Activated T-helper 17 cell treated with anti-CD3 and anti-CD28 coated beads, Interleukin-2, amount 50 U/mL, for 72 hours (primary cell): Measurements from ENCODE around the gene AKT3. TPM values are rescaled to one million over a fixed set of nuclear protein-coding genes. Genes with fewer than 3 reads are reported as not detected.
"Not testable (repeated sequence)": the region's sequence is repeated elsewhere in the genome, so short reads cannot be mapped to it uniquely, and the experiment has no call there.

Source experiments
- ATAC-seq: fragments of 150-1000 bp; cut with Tn5 transposase; replicated peaks from 2 replicates; pipeline ENCODE4 v1.10.0; 2021; ENCODE audit warnings: mild to moderate bottlenecking, moderate library complexity
- H3K27ac Mint-ChIP-seq: one replicate; pipeline ENCODE4 v1.8.0; 2022; ENCODE audit warnings: mixed read lengths
- H3K27me3 Mint-ChIP-seq: one replicate; pipeline ENCODE4 v1.8.0; 2022; ENCODE audit warnings: mixed read lengths
- H3K36me3 Mint-ChIP-seq: one replicate; pipeline ENCODE4 v1.8.0; 2022; ENCODE audit warnings: low read depth, mild to moderate bottlenecking, mixed read lengths
- H3K4me1 Mint-ChIP-seq: one replicate; pipeline ENCODE4 v1.8.0; 2022; ENCODE audit warnings: mixed read lengths
- H3K4me3 Mint-ChIP-seq: one replicate; pipeline ENCODE4 v1.8.0; 2022; ENCODE audit warnings: mild to moderate bottlenecking, mixed read lengths
- H3K9me3 Mint-ChIP-seq: one replicate; pipeline ENCODE4 v1.8.0; 2022; ENCODE audit warnings: mixed read lengths
- total RNA-seq, 2 donors: library from RNA; stranded (reverse); gene quantifications; one replicate each; pipeline ENCODE4 v1.2.3, GENCODE V29; 2022

The AKT3 gene
- total RNA-seq, 2 donors from 2014 or later = 32.2 to 53.2 TPM

- no peak overlapping the region for H3K27ac Mint-ChIP-seq
- H3K4me1 Mint-ChIP-seq = peaks cover 16% of the 10 kb centered on the region
- no peak overlapping the region for H3K4me3 Mint-ChIP-seq
- no peak for ATAC-seq
- H3K27me3 Mint-ChIP-seq = no peaks in the 10 kb centered on the region
- H3K36me3 Mint-ChIP-seq = peaks cover 58% of the 10 kb centered on the region
- H3K9me3 Mint-ChIP-seq = peaks cover 18% of the 10 kb centered on the region
Observed at GRCh38 chr1:243821177-243821680, 28.8 kb downstream of the AKT3 start.

GRCh38 chr1:243819438-243819839, 30.6 kb downstream of the AKT3 start:
- Mint-ChIP-seq H3K9me3 (peaks cover 22% of the 10 kb centered on the region), H3K36me3 (peaks cover 49% of the 10 kb centered on the region), H3K27ac (no peak overlapping the region), H3K27me3 (no peaks in the 10 kb centered on the region), H3K4me3 (no peak overlapping the region), H3K4me1 (peaks cover 16% of the 10 kb centered on the region)
- ATAC-seq = no peak

- Mint-ChIP-seq H3K36me3 (peaks cover 47% of the 10 kb centered on the region), H3K4me3 (no peak overlapping the region)
- no peak for ATAC-seq
Observed at GRCh38 chr1:243818978-243819377, 31.1 kb downstream of the AKT3 start.

GRCh38 chr1:243814718-243815117, 35.3 kb downstream of the AKT3 start:
- Mint-ChIP-seq H3K36me3 (peaks cover 10% of the 10 kb centered on the region), H3K4me3 (no peak overlapping the region), H3K9me3 (peaks cover 8% of the 10 kb centered on the region)

More at GRCh38 chr1:243818978-243819377, 31.1 kb downstream of the AKT3 start:
- H3K27ac Mint-ChIP-seq = no peak overlapping the region
- no peaks in the 10 kb centered on the region for H3K27me3 Mint-ChIP-seq
- H3K9me3 Mint-ChIP-seq = peaks cover 22% of the 10 kb centered on the region
- H3K4me1 Mint-ChIP-seq = peaks cover 16% of the 10 kb centered on the region

GRCh38 chr1:243807346-243807745, 42.7 kb downstream of the AKT3 start:
- Mint-ChIP-seq H3K27ac (peak overlapping the region; percentile 11), H3K4me3 (peak overlapping the region; percentile 47), H3K4me1 (peaks cover 43% of the 10 kb centered on the region), H3K36me3 (peaks cover 12% of the 10 kb centered on the region)
- H3K9me3 Mint-ChIP-seq, H3K27me3 Mint-ChIP-seq, ATAC-seq: not testable (repeated sequence)

More at GRCh38 chr1:243814718-243815117, 35.3 kb downstream of the AKT3 start:
- Mint-ChIP-seq H3K27ac (no peak overlapping the region), H3K27me3 (no peaks in the 10 kb centered on the region), H3K4me1 (peaks cover 14% of the 10 kb centered on the region)
- ATAC-seq = no peak

GRCh38 chr1:243806310-243806709, 43.7 kb downstream of the AKT3 start:
- peak; percentile 31 for ATAC-seq
- H3K27ac Mint-ChIP-seq = no peak overlapping the region

GRCh38 chr1:243802736-243803135, 47.3 kb downstream of the AKT3 start:
- peaks cover 44% of the 10 kb centered on the region for H3K4me1 Mint-ChIP-seq
- H3K27me3 Mint-ChIP-seq = no peaks in the 10 kb centered on the region
- H3K9me3 Mint-ChIP-seq = peaks cover 5% of the 10 kb centered on the region
- no peak overlapping the region for H3K27ac Mint-ChIP-seq
- no peak for ATAC-seq
- H3K36me3 Mint-ChIP-seq = peaks cover 12% of the 10 kb centered on the region
- no peak overlapping the region for H3K4me3 Mint-ChIP-seq

More at GRCh38 chr1:243806310-243806709, 43.7 kb downstream of the AKT3 start:
- peaks cover 12% of the 10 kb centered on the region for H3K36me3 Mint-ChIP-seq
- H3K4me3 Mint-ChIP-seq = no peak overlapping the region
- H3K27me3 Mint-ChIP-seq = no peaks in the 10 kb centered on the region
- H3K9me3 Mint-ChIP-seq = peaks cover 5% of the 10 kb centered on the region
- H3K4me1 Mint-ChIP-seq = peaks cover 42% of the 10 kb centered on the region

- Mint-ChIP-seq H3K4me1 (peaks cover 50% of the 10 kb centered on the region), H3K4me3 (no peak overlapping the region), H3K27ac (no peak overlapping the region), H3K36me3 (peaks cover 17% of the 10 kb centered on the region), H3K9me3 (peaks cover 5% of the 10 kb centered on the region), H3K27me3 (no peaks in the 10 kb centered on the region)
- ATAC-seq = no peak
Observed at GRCh38 chr1:243801378-243801777, 48.7 kb downstream of the AKT3 start.

GRCh38 chr1:243799908-243800307, 50.1 kb downstream of the AKT3 start:
- no peak overlapping the region for H3K4me3 Mint-ChIP-seq
- ATAC-seq = no peak
- H3K36me3 Mint-ChIP-seq = peaks cover 13% of the 10 kb centered on the region
- peaks cover 36% of the 10 kb centered on the region for H3K4me1 Mint-ChIP-seq
- peak overlapping the region; percentile 51 for H3K27ac Mint-ChIP-seq
- H3K27me3 Mint-ChIP-seq = no peaks in the 10 kb centered on the region
- peaks cover 5% of the 10 kb centered on the region for H3K9me3 Mint-ChIP-seq

GRCh38 chr1:243798726-243799125, 51.3 kb downstream of the AKT3 start:
- no peaks in the 10 kb centered on the region for H3K27me3 Mint-ChIP-seq
- H3K36me3 Mint-ChIP-seq = peaks cover 11% of the 10 kb centered on the region
- peak overlapping the region; percentile 44 for H3K4me3 Mint-ChIP-seq
- peak overlapping the region; percentile 51 for H3K27ac Mint-ChIP-seq
- peaks cover 33% of the 10 kb centered on the region for H3K4me1 Mint-ChIP-seq
- peak; percentile 88 for ATAC-seq
- peaks cover 5% of the 10 kb centered on the region for H3K9me3 Mint-ChIP-seq

- H3K9me3 Mint-ChIP-seq = peaks cover 5% of the 10 kb centered on the region
- ATAC-seq = no peak
- peaks cover 36% of the 10 kb centered on the region for H3K4me1 Mint-ChIP-seq
- H3K27me3 Mint-ChIP-seq = no peaks in the 10 kb centered on the region
- H3K36me3 Mint-ChIP-seq = peaks cover 11% of the 10 kb centered on the region
- H3K27ac Mint-ChIP-seq = no peak overlapping the region
- H3K4me3 Mint-ChIP-seq = no peak overlapping the region
Observed at GRCh38 chr1:243796016-243796415, 54.0 kb downstream of the AKT3 start.

GRCh38 chr1:243793298-243793697, 56.7 kb downstream of the AKT3 start:
- Mint-ChIP-seq H3K36me3 (peaks cover 17% of the 10 kb centered on the region), H3K9me3 (no peaks in the 10 kb centered on the region), H3K27me3 (no peaks in the 10 kb centered on the region), H3K4me3 (no peak overlapping the region), H3K4me1 (peaks cover 25% of the 10 kb centered on the region), H3K27ac (no peak overlapping the region)
- ATAC-seq = peak; percentile 31

GRCh38 chr1:243792891-243793290, 57.2 kb downstream of the AKT3 start:
- no peaks in the 10 kb centered on the region for H3K27me3 Mint-ChIP-seq
- H3K36me3 Mint-ChIP-seq = peaks cover 17% of the 10 kb centered on the region
- no peaks in the 10 kb centered on the region for H3K9me3 Mint-ChIP-seq
- H3K4me1 Mint-ChIP-seq = peaks cover 25% of the 10 kb centered on the region
- ATAC-seq = no peak
- H3K4me3 Mint-ChIP-seq = no peak overlapping the region
- H3K27ac Mint-ChIP-seq = peak overlapping the region; percentile 26

- H3K9me3 Mint-ChIP-seq = no peaks in the 10 kb centered on the region
- no peak overlapping the region for H3K4me3 Mint-ChIP-seq
- peaks cover 17% of the 10 kb centered on the region for H3K36me3 Mint-ChIP-seq
- no peaks in the 10 kb centered on the region for H3K27me3 Mint-ChIP-seq
- peaks cover 29% of the 10 kb centered on the region for H3K4me1 Mint-ChIP-seq
- no peak for ATAC-seq
- H3K27ac Mint-ChIP-seq = peak overlapping the region; percentile 26
Observed at GRCh38 chr1:243792401-243792800, 57.6 kb downstream of the AKT3 start.

GRCh38 chr1:243791586-243792267, 58.3 kb downstream of the AKT3 start:
- Mint-ChIP-seq H3K4me3 (no peak overlapping the region), H3K27ac (no peak overlapping the region), H3K4me1 (peaks cover 26% of the 10 kb centered on the region), H3K9me3 (no peaks in the 10 kb centered on the region), H3K36me3 (peaks cover 16% of the 10 kb centered on the region), H3K27me3 (no peaks in the 10 kb centered on the region)
- ATAC-seq = no peak
